Neural cell (in vitro differentiated cells): ENCODE results near the gene CLIC1. TPM values are rescaled to one million over a fixed set of nuclear protein-coding genes. Genes with fewer than 3 reads are reported as not detected.

Source experiments
- H2AFZ ChIP-seq: fragments of 200-600, 300-800 bp; sonication (generic), shearing (Covaris generic); 2 replicates; pipeline ENCODE4 v1.6.0; 2014; ENCODE audit warnings: low read depth, mild to moderate bottlenecking, antibody characterized with exemption, low read length, moderate library complexity
- H3F3A ChIP-seq: fragments of 200-600 bp; shearing (Covaris generic); 2 replicates; pipeline ENCODE4 v1.6.1; 2016; ENCODE audit warnings: mild to moderate bottlenecking, moderate library complexity, mixed read lengths, antibody characterized with exemption, low read length; ENCODE audit not compliant: insufficient read depth, poor library complexity, severe bottlenecking
- H3K27ac ChIP-seq: fragments of 200-600, 300-800 bp; sonication (generic), shearing (Covaris generic); 2 replicates; pipeline ENCODE4 v1.5.1; 2014; ENCODE audit warnings: mild to moderate bottlenecking, low read length, moderate library complexity
- H3K27me3 ChIP-seq: fragments of 300-800, 200-600 bp; sonication (generic), shearing (Covaris generic); 2 replicates; pipeline ENCODE4 v1.6.0; 2014; ENCODE audit warnings: mild to moderate bottlenecking, low read depth, low read length, moderate library complexity; ENCODE audit not compliant: insufficient read depth
- H3K36me3 ChIP-seq: fragments of 300-800, 200-600 bp; sonication (generic), shearing (Covaris generic); 2 replicates; pipeline ENCODE4 v1.5.1; 2014; ENCODE audit warnings: mild to moderate bottlenecking, antibody characterized with exemption, low read length, moderate library complexity; ENCODE audit not compliant: insufficient read depth
- H3K4me2 ChIP-seq: fragments of 300-800, 200-600 bp; sonication (generic), shearing (Covaris generic); 2 replicates; pipeline ENCODE4 v1.6.0; 2014; ENCODE audit warnings: mild to moderate bottlenecking, low read length
- H3K4me3 ChIP-seq: fragments of 300-800, 200-600 bp; sonication (generic), shearing (Covaris generic); 2 replicates; pipeline ENCODE4 v1.5.1; 2014; ENCODE audit warnings: mild to moderate bottlenecking, low read length, moderate library complexity
- H3K79me2 ChIP-seq: fragments of 200-600 bp; shearing (Covaris generic); replicated peaks from 2 replicates; pipeline ENCODE4 v1.6.0; 2014; ENCODE audit warnings: mild to moderate bottlenecking, low read length, moderate library complexity; ENCODE audit not compliant: insufficient read depth
- H3K9ac ChIP-seq: fragments of 300-800, 200-600 bp; sonication (generic), shearing (Covaris generic); 2 replicates; pipeline ENCODE4 v1.6.1; 2016; ENCODE audit warnings: mild to moderate bottlenecking, low read length, mixed read lengths
- H3K9me2 ChIP-seq: fragments of 200-600 bp; shearing (Covaris generic); 2 replicates; pipeline ENCODE4 v1.6.1; 2016; ENCODE audit warnings: mild to moderate bottlenecking, low read length, mixed read lengths; ENCODE audit not compliant: insufficient read depth
- H3K9me3 ChIP-seq: fragments of 200-600, 300-800 bp; sonication (generic), shearing (Covaris generic); 2 replicates; pipeline ENCODE4 v1.6.1; 2016; ENCODE audit warnings: mild to moderate bottlenecking, mixed run types, low read length, moderate library complexity, mixed read lengths
- H4K20me1 ChIP-seq: fragments of 200-600 bp; shearing (Covaris generic); 2 replicates; pipeline ENCODE4 v1.6.1; 2016; ENCODE audit warnings: mild to moderate bottlenecking, mixed run types; ENCODE audit not compliant: insufficient read depth
- EP300 ChIP-seq: fragments of 450-650 bp; conservative IDR thresholded peaks from 2 replicates; pipeline ENCODE4 v1.6.1; 2014; ENCODE audit warnings: antibody characterized with exemption, mild to moderate bottlenecking, moderate library complexity; ENCODE audit not compliant: poor library complexity, severe bottlenecking
- EZH2 ChIP-seq: fragments of 200-600, 300-800 bp; shearing (Covaris generic), sonication (generic); IDR thresholded peaks from 2 replicates; pipeline ENCODE4 v1.6.1; 2014; ENCODE audit warnings: antibody characterized with exemption, low read length, borderline replicate concordance, mild to moderate bottlenecking; ENCODE audit not compliant: insufficient read depth, poor library complexity, severe bottlenecking
- MXI1 ChIP-seq: fragments of 450-650 bp; conservative IDR thresholded peaks from 2 replicates; pipeline ENCODE4 v1.6.1; 2014; ENCODE audit warnings: antibody characterized with exemption, mild to moderate bottlenecking; ENCODE audit not compliant: poor library complexity, severe bottlenecking
- POLR2AphosphoS5 ChIP-seq: IDR thresholded peaks from 2 replicates; pipeline ENCODE4 v1.6.1; 2012
- RAD21 ChIP-seq: fragments of 450-650 bp; conservative IDR thresholded peaks from 2 replicates; pipeline ENCODE4 v1.6.1; 2014; ENCODE audit warnings: antibody characterized with exemption, mild to moderate bottlenecking, moderate library complexity
- SMC3 ChIP-seq: fragments of 450-650 bp; conservative IDR thresholded peaks from 2 replicates; pipeline ENCODE4 v1.6.1; 2014; ENCODE audit warnings: antibody characterized with exemption, mild to moderate bottlenecking, moderate library complexity; ENCODE audit not compliant: poor library complexity
- TAF1 ChIP-seq: IDR thresholded peaks from 2 replicates; pipeline ENCODE4 v1.6.1; 2012; ENCODE audit warnings: low read depth
- polyA plus RNA-seq: library from polyadenylated mRNA; depleted of rRNA; stranded (reverse); fragments of >200 nt; gene quantifications from 2 replicates; pipeline ENCODE4 v1.2.3, GENCODE V29; 2014
- TF ChIP-seq, protein P1 (sequence below): fragments of 450-650 bp; IDR thresholded peaks from 2 replicates; pipeline ENCODE4 v1.5.1; 2014; ENCODE audit warnings: antibody characterized with exemption, mild to moderate bottlenecking, moderate library complexity; ENCODE audit not compliant: poor library complexity, severe bottlenecking
- TF ChIP-seq, protein P2 (sequence below): IDR thresholded peaks from 2 replicates; pipeline ENCODE4 v1.6.1; 2012; ENCODE audit warnings: borderline replicate concordance

The CLIC1 gene
- polyA plus RNA-seq, 1 donor from 2014 or later = 5.5 TPM

- H3K27ac ChIP-seq = no peak overlapping the region
- no peaks in the 10 kb centered on the region for H3F3A ChIP-seq
- no peaks in the 10 kb centered on the region for H4K20me1 ChIP-seq
- H3K9me3 ChIP-seq = no peaks in the 10 kb centered on the region
- no peaks in the 10 kb centered on the region for H3K36me3 ChIP-seq
- peaks cover 17% of the 10 kb centered on the region for H3K79me2 ChIP-seq
- H2AFZ ChIP-seq = peak overlapping the region; percentile 65
- no peak for TF ChIP-seq RAD21
- TF ChIP-seq SMC3 = no peak
- TF ChIP-seq EP300 = no peak
- no peak for TF ChIP-seq POLR2AphosphoS5
- TF ChIP-seq, protein P1, sequence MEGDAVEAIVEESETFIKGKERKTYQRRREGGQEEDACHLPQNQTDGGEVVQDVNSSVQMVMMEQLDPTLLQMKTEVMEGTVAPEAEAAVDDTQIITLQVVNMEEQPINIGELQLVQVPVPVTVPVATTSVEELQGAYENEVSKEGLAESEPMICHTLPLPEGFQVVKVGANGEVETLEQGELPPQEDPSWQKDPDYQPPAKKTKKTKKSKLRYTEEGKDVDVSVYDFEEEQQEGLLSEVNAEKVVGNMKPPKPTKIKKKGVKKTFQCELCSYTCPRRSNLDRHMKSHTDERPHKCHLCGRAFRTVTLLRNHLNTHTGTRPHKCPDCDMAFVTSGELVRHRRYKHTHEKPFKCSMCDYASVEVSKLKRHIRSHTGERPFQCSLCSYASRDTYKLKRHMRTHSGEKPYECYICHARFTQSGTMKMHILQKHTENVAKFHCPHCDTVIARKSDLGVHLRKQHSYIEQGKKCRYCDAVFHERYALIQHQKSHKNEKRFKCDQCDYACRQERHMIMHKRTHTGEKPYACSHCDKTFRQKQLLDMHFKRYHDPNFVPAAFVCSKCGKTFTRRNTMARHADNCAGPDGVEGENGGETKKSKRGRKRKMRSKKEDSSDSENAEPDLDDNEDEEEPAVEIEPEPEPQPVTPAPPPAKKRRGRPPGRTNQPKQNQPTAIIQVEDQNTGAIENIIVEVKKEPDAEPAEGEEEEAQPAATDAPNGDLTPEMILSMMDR = no peak
- no peak for TF ChIP-seq TAF1
- TF ChIP-seq MXI1 = no peak
- TF ChIP-seq, protein P2, sequence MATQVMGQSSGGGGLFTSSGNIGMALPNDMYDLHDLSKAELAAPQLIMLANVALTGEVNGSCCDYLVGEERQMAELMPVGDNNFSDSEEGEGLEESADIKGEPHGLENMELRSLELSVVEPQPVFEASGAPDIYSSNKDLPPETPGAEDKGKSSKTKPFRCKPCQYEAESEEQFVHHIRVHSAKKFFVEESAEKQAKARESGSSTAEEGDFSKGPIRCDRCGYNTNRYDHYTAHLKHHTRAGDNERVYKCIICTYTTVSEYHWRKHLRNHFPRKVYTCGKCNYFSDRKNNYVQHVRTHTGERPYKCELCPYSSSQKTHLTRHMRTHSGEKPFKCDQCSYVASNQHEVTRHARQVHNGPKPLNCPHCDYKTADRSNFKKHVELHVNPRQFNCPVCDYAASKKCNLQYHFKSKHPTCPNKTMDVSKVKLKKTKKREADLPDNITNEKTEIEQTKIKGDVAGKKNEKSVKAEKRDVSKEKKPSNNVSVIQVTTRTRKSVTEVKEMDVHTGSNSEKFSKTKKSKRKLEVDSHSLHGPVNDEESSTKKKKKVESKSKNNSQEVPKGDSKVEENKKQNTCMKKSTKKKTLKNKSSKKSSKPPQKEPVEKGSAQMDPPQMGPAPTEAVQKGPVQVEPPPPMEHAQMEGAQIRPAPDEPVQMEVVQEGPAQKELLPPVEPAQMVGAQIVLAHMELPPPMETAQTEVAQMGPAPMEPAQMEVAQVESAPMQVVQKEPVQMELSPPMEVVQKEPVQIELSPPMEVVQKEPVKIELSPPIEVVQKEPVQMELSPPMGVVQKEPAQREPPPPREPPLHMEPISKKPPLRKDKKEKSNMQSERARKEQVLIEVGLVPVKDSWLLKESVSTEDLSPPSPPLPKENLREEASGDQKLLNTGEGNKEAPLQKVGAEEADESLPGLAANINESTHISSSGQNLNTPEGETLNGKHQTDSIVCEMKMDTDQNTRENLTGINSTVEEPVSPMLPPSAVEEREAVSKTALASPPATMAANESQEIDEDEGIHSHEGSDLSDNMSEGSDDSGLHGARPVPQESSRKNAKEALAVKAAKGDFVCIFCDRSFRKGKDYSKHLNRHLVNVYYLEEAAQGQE = no peak
- no peak for TF ChIP-seq EZH2
- H3K9me2 ChIP-seq = no peaks in the 10 kb centered on the region
- H3K9ac ChIP-seq = peak overlapping the region; percentile 49
- H3K4me3 ChIP-seq = peak overlapping the region; percentile 52
- no peak overlapping the region for H3K4me2 ChIP-seq
- no peaks in the 10 kb centered on the region for H3K27me3 ChIP-seq
These were observed 2.0 kb downstream of the CLIC1 start for GRCh38 chr6:31734247-31734820.

DNA sequence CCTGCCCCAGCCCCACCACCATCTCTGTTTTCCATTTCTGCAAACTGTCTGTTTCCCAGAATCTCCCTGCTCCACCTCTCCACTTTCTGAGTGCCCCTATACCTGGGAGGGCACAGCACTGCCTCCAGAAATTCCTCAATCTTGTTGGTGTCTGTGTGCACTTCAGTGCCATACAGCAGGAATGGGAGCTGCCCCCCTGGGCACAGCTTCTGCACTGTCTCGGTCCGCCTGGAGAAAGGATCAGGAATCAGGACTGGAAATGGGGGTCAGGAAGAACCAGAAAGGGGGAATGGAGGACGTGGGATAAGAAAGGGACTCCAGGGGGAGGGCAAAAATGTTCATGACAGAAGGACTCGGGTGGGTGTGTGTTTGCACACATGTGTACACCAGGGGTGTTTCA, 2.6 kb downstream of the CLIC1 start:
- no peak overlapping the region for H3K4me3 ChIP-seq
- H3K9me2 ChIP-seq = no peaks in the 10 kb centered on the region
- H3K4me2 ChIP-seq = no peak overlapping the region
- H3K27me3 ChIP-seq = no peaks in the 10 kb centered on the region
- H3F3A ChIP-seq = no peaks in the 10 kb centered on the region
- no peak overlapping the region for H3K9ac ChIP-seq
- TF ChIP-seq, protein P2 = no peak
- TF ChIP-seq, protein P1 = no peak
- no peak for TF ChIP-seq EZH2
- TF ChIP-seq RAD21 = no peak
- TF ChIP-seq MXI1 = no peak
- TF ChIP-seq SMC3 = no peak
- no peak for TF ChIP-seq TAF1
- TF ChIP-seq EP300 = no peak
- no peak for TF ChIP-seq POLR2AphosphoS5
- H3K27ac ChIP-seq = no peak overlapping the region
- H4K20me1 ChIP-seq = no peaks in the 10 kb centered on the region
- H3K36me3 ChIP-seq = no peaks in the 10 kb centered on the region
- H3K79me2 ChIP-seq = peaks cover 23% of the 10 kb centered on the region
- H2AFZ ChIP-seq = no peak overlapping the region
- H3K9me3 ChIP-seq = no peaks in the 10 kb centered on the region
